GM18951 (cell line): ENCODE results near the gene SLC17A7.

ENCODE experiments used
- POLR2A ChIP-seq: IDR thresholded peaks from 4 replicates; pipeline ENCODE4 v1.6.1; 2011; ENCODE audit warnings: mild to moderate bottlenecking; ENCODE audit not compliant: insufficient read length, insufficient read depth; ENCODE audit errors: extremely low read depth
- in situ Hi-C: fragments of 300-500 bp; cut with MboI; formaldehyde crosslinking; loops from one replicate; pipeline ENCODE4 v1.12.0; 2022; ENCODE audit warnings: low sequenced_read_pairs, mixed read lengths, inconsistent platforms; ENCODE audit not compliant: unreplicated experiment

Gene SLC17A7

DNA sequence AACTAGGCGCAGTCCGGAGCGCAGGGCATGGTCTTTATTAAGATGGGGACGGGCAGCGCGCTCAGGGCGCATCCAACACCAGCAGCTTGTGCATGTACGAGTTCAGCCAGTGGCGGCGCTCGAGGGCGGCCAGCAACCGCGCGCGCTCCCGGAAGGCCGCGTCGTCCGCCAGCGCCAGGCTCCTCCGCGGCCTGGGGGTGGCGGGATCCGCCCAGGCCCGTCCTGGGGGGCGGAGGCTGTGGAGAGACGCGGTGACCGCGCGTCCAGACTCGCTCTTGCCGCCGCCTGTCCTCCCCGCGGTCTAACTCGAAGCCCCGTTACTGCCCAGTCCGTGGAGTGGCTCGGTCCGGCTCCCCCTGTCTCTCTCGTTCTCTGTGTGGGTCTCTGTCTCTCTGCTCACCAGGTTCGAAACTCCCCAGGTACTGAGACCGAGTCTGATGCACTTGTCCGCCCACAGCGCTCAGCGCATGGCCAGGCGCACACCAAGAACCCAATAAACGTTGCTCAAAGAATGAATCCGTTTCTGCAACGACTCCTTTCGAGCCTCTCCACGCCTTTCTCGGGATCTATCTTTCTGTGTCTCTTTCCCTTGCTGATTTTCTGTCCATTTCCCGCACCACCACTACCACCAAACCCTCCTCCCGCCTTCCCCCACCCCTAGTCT lies 18.8 kb downstream of the SLC17A7 start:
- no peak for TF ChIP-seq POLR2A
- in situ Hi-C loops: no loop called here

DNA sequence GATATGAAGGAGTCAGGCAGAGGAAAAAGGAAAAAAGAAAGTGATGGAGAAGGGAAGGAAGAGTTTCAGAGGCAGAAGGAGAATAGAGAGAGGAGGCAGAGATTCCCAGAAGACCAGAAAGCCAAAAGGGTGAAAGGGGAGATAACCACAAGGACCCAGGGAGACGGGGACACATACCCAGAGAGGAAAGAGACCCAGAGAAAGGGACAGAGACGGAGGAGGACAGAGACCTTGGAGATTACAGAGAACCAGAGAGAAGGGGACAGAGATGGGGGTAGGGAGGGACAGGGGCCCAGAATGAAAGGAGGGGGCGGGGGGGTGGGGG lies 19.5 kb downstream of the SLC17A7 start:
- no peak for TF ChIP-seq POLR2A
- in situ Hi-C loops: no loop called here

DNA sequence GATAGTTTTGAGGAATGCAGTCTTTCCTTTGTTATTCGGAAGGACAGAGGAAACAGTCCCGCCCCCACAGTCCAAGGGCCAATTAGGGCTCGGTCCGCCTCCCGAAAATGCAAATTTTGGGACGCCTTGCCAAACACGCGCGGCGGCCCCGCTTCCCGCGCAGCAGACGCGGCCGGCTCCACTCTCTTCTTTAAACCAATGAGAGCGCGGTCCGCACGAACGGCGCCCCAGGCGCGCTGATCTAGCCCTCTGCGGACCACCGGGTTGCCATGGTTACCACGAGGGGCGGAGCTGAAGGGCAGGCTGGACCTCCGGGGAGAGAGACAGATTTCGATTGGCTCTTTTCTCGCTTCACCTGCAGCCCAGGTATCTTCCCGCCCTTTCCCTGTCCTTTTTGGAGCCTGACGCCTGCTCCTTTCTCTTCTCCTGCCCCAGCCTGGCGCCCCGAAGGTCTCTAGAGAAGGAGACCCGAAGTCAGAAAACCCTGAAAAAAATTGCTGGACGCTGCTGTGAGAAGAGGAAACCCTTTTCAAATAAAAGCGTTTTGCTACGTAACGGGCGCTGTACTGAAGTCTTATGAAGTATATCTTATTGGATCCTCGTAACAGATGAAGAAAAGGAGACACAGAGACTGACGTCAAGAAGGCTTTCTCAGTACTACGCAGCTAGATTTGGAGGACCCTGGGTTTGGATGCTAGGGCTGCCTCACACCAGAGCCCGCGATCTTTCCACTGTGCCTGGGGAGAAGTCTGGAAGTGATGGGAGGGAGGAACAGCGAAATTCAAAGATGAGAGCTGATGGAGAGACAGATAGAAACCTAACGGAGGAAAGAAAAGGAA lies 20.1 kb downstream of the SLC17A7 start:
- no peak for TF ChIP-seq POLR2A
- in situ Hi-C loops: no loop called here

DNA sequence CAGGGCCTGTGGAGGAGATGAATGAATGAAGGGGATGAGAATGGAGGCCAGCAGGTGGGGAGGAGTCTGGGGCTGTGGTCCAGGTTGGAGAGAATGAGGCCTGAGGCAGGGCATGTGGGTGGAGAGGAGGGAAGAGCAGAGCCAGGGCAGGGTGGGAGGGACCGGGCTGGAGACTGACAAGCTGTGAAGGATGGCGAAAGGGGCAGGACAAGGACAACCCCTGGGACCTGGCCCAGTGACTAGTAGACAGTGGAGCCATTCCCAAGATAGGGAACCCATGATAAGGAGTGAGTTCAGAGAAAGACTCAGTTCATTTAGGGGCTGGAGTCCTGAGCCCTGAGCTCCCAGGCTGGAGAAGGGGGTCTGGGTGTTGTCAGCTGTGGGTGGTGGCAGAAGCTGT lies 21.1 kb downstream of the SLC17A7 start:
- TF ChIP-seq POLR2A: no peak
- in situ Hi-C loops: no loop called here

DNA sequence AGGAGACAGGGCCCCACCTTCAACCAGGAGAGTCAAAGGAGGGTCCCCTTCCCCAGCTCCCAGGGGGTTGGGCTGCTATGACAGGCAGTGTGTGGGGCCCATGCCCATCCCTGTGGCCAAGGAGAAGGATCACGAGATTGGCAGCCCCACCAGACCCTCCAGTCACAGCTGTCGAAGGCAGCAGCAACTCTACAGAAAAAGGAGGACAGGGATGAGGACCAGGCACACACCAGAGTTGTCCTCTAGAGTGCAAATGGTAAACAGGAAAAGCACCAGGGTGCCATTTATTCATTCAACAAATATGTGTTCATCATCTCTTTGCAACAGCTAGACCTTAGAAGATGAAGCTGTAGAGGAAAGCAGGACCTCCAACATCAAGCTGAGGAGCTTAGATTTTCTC lies 22.2 kb downstream of the SLC17A7 start:
- TF ChIP-seq POLR2A: no peak

DNA sequence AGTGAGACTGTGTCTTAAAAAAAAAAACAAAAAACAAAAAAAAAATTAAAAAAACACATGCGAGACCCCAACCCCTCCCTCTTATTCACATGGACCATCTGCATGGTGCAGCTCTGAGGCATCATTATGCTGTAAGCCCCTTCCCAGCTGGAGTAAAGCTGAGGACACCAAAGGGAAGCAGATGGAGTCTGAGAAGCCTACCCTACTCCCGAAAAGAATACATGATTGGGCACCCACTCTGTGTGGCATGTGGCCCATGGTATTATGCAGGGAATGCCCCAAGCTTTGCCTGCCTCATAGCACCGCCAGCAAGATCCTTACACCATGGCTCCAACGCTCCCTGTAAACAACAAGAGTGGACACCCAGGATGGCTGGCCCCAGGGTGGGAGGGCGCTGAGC lies 22.8 kb downstream of the SLC17A7 start:
- in situ Hi-C loops: no loop called here
- no peak for TF ChIP-seq POLR2A

More for the DNA sequence above, 22.2 kb downstream of the SLC17A7 start:
- in situ Hi-C loops: no loop called here

DNA sequence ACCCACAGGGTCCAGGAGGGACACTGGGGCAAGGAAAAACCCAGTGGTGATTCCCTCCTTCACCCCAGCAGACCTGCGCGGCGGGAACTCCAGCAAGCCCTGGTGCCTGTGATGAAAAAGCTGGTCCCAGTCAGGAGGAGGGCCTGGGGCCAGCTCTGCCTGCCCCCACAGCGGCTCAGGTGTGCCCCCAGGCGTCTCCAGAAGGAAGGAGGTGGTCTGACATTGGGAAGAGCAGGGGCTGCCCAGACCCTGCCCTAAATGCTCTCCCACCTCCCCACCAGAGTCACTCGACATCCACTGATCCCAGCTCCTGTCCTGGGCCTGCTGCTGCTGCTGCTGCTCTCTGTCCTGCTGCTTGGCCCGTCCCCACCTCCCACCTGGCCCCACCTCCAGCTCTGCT lies 24.2 kb downstream of the SLC17A7 start:
- in situ Hi-C loops: no loop called here
- no peak for TF ChIP-seq POLR2A

DNA sequence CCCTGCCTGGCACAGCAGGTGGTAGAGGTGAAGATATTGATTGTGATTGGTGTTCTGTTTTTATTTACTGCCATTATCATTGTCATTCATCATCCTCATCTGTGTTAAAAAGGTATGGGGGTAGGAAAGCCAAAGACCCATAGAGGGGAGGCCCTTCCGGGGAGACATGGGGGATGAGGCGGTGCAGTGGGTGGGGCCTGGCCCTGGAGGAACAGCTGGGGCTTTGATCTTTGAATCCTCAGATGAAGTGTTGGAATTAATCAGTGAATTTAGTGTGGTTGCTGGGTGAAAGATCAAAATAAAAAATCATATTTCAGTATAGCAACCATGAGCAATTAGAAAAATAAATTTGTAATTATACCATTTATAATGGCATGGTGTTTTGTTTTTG lies 25.5 kb downstream of the SLC17A7 start:
- in situ Hi-C loops: no loop called here
- no peak for TF ChIP-seq POLR2A

DNA sequence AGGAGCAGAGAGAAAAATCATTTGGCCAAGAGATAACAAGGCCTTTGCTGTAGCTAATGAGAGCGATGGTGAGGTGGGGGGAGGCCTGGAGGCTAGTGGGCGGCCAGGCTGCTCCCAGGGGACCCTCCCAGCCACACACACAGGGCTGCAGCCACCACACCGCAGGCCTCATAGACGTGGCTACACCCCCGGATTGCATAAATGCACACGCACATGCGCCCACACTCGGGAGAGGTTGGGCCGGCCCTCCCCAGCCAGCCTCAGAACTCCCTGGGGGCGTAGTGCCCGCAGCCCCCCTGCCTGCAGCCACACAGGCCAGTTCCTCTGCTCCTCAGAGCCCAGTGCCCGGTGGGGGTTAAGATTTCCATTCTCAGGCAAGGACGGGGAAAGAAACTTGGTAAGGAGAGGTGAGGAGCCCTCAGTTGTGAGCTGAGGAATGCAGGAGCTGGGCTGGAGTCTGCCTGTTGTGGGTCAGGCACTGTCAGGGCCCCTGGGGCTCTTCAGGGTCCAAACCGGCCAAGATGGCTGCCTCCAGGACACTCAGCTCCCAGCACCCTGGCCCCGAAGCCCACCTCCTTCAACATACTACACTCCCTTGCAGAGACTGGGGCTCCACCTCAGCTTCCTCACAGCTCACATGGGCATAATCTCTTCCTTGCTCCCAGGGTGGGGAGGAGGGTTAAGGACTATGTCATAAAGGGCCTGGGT lies 26.1 kb downstream of the SLC17A7 start:
- in situ Hi-C loops: no loop called here
- no peak for TF ChIP-seq POLR2A

DNA sequence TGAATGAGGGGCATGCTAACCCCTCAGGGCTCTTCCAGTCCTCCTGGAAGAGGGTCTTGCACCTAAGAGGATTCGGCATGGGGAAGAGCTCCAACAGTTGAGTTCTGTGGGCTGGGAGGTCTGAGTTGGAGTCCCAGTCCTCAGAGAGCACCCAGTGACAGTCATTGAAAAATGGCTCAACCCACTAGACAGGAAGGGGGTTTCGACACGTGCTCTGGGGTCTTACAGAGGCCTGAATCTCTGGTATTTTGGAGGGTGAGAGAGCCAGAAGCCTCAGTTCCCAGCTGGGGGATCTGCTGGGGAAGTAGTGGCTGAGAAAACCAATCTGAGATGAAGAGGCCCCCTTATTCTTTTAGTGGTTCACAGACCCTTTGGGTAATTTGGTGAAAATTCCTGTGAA lies 27.1 kb downstream of the SLC17A7 start:
- TF ChIP-seq POLR2A: no peak
- in situ Hi-C loops: no loop called here

DNA sequence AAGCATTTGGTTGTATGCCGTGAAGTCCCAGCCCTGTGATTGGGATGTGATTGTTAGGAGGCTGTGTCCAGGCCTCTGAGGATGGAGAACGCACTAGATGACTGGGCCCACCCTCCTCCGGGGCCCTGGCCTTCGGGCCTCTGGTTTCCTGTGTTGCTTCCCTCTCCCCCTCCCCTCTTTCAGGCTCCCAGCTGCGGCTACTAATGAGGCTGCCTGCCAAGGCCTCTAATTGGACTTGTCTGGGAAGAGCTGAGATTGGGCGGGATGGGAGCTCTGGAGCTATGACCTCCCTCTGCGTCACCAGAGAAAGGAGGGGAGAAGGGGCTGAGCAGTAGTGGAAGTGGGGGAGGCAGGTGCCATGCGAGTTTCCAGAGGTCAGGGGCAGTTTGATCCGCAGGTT lies 28.0 kb downstream of the SLC17A7 start:
- in situ Hi-C loops: no loop called here
- TF ChIP-seq POLR2A: no peak

DNA sequence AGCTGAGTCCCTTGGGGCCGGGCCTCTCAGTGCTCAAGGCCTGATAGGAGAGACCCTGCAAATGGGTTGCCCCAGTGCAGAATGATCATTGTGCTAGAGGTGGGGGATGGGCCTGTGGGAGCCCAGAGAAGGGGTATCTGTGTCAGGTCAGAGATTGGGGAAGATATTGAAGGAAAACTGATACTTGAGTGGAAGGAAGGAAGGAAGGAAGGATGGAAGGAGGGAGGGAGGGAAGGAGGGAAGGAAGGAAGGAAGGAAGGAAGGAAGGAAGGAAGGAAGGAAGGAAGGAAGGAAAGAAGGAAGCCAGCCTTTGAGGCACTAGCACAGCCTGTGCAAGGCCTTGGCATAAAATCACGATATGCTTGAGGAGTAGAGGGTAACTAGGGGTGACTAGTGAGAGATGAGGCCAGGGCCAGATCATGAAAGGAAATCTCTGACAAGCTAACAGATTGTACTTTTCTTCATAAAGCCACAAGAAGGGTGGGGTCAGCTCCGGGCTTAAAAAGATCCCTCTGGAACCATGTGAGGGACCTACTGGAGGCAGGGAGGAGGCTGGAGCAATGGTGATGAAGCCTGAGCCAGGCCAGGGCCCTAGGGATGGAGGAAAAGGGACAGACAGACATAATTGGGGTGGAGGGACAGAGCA lies 29.5 kb downstream of the SLC17A7 start:
- TF ChIP-seq POLR2A: no peak
- in situ Hi-C loops: no loop called here

DNA sequence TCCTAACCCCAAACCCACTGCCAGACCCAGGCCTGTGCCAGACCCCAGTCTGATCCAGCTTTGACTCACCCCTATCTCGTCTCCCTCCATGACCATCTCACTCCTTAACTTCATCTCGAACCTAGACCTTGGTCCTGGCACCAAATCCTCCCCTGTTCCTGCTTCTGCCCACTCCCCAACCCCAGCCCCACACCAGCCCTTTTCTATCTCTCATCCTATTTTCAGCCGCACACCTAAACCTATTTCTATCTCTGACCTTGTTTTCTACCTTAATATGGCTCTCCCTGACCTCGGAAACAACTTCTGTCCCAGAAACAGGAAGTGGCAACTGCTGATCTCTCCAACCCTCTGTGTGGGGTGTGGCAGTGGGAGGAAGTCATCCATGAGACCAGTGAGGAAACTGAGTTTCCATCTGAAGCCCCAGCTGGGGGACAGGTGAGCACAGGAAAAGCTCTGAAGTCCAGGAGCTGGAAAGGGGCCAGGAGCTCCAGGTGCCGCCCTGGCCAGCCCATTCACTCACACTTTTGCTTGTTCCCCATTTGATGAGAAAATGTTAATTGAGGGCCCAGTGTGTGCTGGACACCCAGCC lies 31.8 kb downstream of the SLC17A7 start:
- in situ Hi-C loops: no loop called here
- TF ChIP-seq POLR2A: no peak
